OCI-LY7 (cell line): Measurements from ENCODE around the gene NAALADL2. TPM values are rescaled to one million over a fixed set of nuclear protein-coding genes. Genes with fewer than 3 reads are reported as not detected.

Source experiments
- BruUV-seq: library from RNA; stranded (reverse); fragments of 400-500 nt; replicated peaks from 2 replicates; lab custom pipeline; 2021; lab: Mats Ljungman, UMichigan
- CTCF ChIA-PET: fragments of 300-600 bp; sonication (Branson Sonifier 250); formaldehyde crosslinking; loops from one replicate; lab custom pipeline; 2022; ENCODE audit warnings: antibody characterized with exemption; ENCODE audit not compliant: unreplicated experiment; lab: Charles Lee
- POLR2A ChIA-PET: fragments of 300-600 bp; sonication (Branson Sonifier 250); formaldehyde crosslinking; loops from one replicate; lab custom pipeline; 2022; ENCODE audit warnings: antibody characterized with exemption; lab: Charles Lee
- DNase-seq: peaks from one replicate; pipeline ENCODE4 v3.0.0-alpha.2; 2015; ENCODE audit warnings: low spot score
- H2AFZ ChIP-seq: fragments of 200-600 bp; sonication (generic), shearing (Covaris generic); 2 replicates; pipeline ENCODE4 v1.6.1; 2014; ENCODE audit warnings: mild to moderate bottlenecking, antibody characterized with exemption, low read length, moderate library complexity
- H3K27ac ChIP-seq: fragments of 200-600 bp; sonication (generic); 2 replicates; pipeline ENCODE4 v1.5.1; 2014; ENCODE audit warnings: mixed run types, low read depth, mild to moderate bottlenecking, moderate library complexity, low read length, inconsistent platforms; ENCODE audit not compliant: poor library complexity, severe bottlenecking
- H3K36me3 ChIP-seq: fragments of 200-600 bp; sonication (generic); 2 replicates; pipeline ENCODE4 v1.6.1; 2014; ENCODE audit warnings: mild to moderate bottlenecking, antibody characterized with exemption, low read length, moderate library complexity, mixed read lengths; ENCODE audit not compliant: insufficient read depth
- H3K4me1 ChIP-seq: fragments of 200-600 bp; sonication (generic); 2 replicates; pipeline ENCODE4 v1.5.1; 2014; ENCODE audit warnings: mild to moderate bottlenecking, low read length; ENCODE audit not compliant: insufficient read depth, poor library complexity, severe bottlenecking
- H3K4me2 ChIP-seq: fragments of 200-600 bp; sonication (generic); 2 replicates; pipeline ENCODE4 v1.6.1; 2014; ENCODE audit warnings: mild to moderate bottlenecking, low read length
- H3K4me3 ChIP-seq: fragments of 200-600 bp; sonication (generic); 2 replicates; pipeline ENCODE4 v1.5.1; 2014; ENCODE audit warnings: mild to moderate bottlenecking, low read depth, low read length; ENCODE audit not compliant: poor library complexity, severe bottlenecking
- H3K79me2 ChIP-seq: fragments of 200-600 bp; sonication (generic); 2 replicates; pipeline ENCODE4 v1.6.1; 2016; ENCODE audit warnings: low read depth, mild to moderate bottlenecking, low read length, moderate library complexity, mixed read lengths; ENCODE audit not compliant: insufficient read depth
- H3K9me2 ChIP-seq: fragments of 200-600 bp; sonication (generic); 2 replicates; pipeline ENCODE4 v1.6.1; 2016; ENCODE audit warnings: mild to moderate bottlenecking, low read length, mixed read lengths; ENCODE audit not compliant: insufficient read depth
- H3K9me3 ChIP-seq: fragments of 200-600 bp; sonication (generic); 2 replicates; pipeline ENCODE4 v1.6.1; 2014; ENCODE audit warnings: mild to moderate bottlenecking, mixed run types, low read length, mixed read lengths
- H4K20me1 ChIP-seq: fragments of 200-600 bp; sonication (generic); 2 replicates; pipeline ENCODE4 v1.6.1; 2014; ENCODE audit warnings: mild to moderate bottlenecking, antibody characterized with exemption, low read length, moderate library complexity, mixed read lengths; ENCODE audit not compliant: insufficient read depth
- CTCF ChIP-seq: fragments of 200-600 bp; sonication (generic); conservative IDR thresholded peaks from 2 replicates; pipeline ENCODE4 v1.5.1; 2014; ENCODE audit warnings: mild to moderate bottlenecking, antibody characterized with exemption, low read length, moderate library complexity, mixed read lengths
- EZH2phosphoT487 ChIP-seq: fragments of 200-600 bp; sonication (generic); IDR thresholded peaks from 2 replicates; pipeline ENCODE4 v1.6.1; 2018; ENCODE audit warnings: low read depth, borderline replicate concordance, mild to moderate bottlenecking, mixed run types, antibody characterized with exemption, low read length, moderate library complexity, mixed read lengths
- intact Hi-C: fragments of 100-400 bp; cut with micrococcal nuclease; formaldehyde crosslinking; loops from one replicate; pipeline ENCODE4 v1.10.0; 2022; ENCODE audit not compliant: unreplicated experiment
- total RNA-seq, 2 experiments: library from RNA; depleted of rRNA in 1 of 2; stranded (reverse); fragments of >200 nt in 1 of 2; shearing (Covaris generic) in 1 of 2; gene quantifications; 2 replicates each; pipeline ENCODE4 v1.2.3, GENCODE V29; 2014 to 2022

NAALADL2 gene
- total RNA-seq, 2 experiments from 2014 or later: 0.25 to 0.70 TPM

GRCh38 chr3:175179055-175179454, 319.9 kb downstream of the NAALADL2 start:
- TF ChIP-seq EZH2phosphoT487 (no peak), CTCF (no peak)
- intact Hi-C loops: no loop called here
- CTCF ChIA-PET: no interaction called here
- Histone ChIP-seq H3K4me2 (no peak overlapping the region), H2AFZ (no peak overlapping the region), H3K79me2 (no peaks in the 10 kb centered on the region), H3K4me1 (no peaks in the 10 kb centered on the region), H3K36me3 (no peaks in the 10 kb centered on the region), H3K4me3 (no peak overlapping the region), H3K27ac (no peak overlapping the region), H4K20me1 (no peaks in the 10 kb centered on the region), H3K9me2 (no peaks in the 10 kb centered on the region), H3K9me3 (no peaks in the 10 kb centered on the region)
- no peak for DNase-seq
- POLR2A ChIA-PET: interaction anchor here (1.1 kb wide), 1 partner anchor 17 kb away, joined by 3 read pairs; no protein-coding TSS in a partner anchor
- BruUV-seq: no TSS peak

- CTCF ChIA-PET: no interaction called here
- H3K4me3 ChIP-seq: no peak overlapping the region
- no peak for DNase-seq
- H3K4me2 ChIP-seq: no peak overlapping the region
- no peaks in the 10 kb centered on the region for H3K9me3 ChIP-seq
- TF ChIP-seq CTCF (no peak), EZH2phosphoT487 (no peak)
- H3K79me2 ChIP-seq: no peaks in the 10 kb centered on the region
- no peaks in the 10 kb centered on the region for H3K4me1 ChIP-seq
- intact Hi-C loops: no loop called here
- H3K36me3 ChIP-seq: no peaks in the 10 kb centered on the region
- POLR2A ChIA-PET: interaction anchor here (1.1 to 1.4 kb wide), 2 partner anchors 12 to 230 kb away, joined by 3 read pairs; no protein-coding TSS in a partner anchor
- no peaks in the 10 kb centered on the region for H3K9me2 ChIP-seq
- BruUV-seq: no TSS peak
- no peak overlapping the region for H3K27ac ChIP-seq
- H2AFZ ChIP-seq: no peak overlapping the region
- no peaks in the 10 kb centered on the region for H4K20me1 ChIP-seq
These were observed 325.3 kb downstream of the NAALADL2 start for GRCh38 chr3:175184392-175184791.

- no peak for DNase-seq
- no peak overlapping the region for H3K4me2 ChIP-seq
- H3K79me2 ChIP-seq: no peaks in the 10 kb centered on the region
- TF ChIP-seq EZH2phosphoT487 (no peak), CTCF (no peak)
- H3K36me3 ChIP-seq: no peaks in the 10 kb centered on the region
- POLR2A ChIA-PET: interaction anchor here (1.0 to 1.1 kb wide), 2 partner anchors 9 to 36 kb away, joined by 3 read pairs; no protein-coding TSS in a partner anchor
- no peak overlapping the region for H3K27ac ChIP-seq
- H3K4me1 ChIP-seq: no peaks in the 10 kb centered on the region
- H4K20me1 ChIP-seq: no peaks in the 10 kb centered on the region
- no peak overlapping the region for H3K4me3 ChIP-seq
- no peaks in the 10 kb centered on the region for H3K9me3 ChIP-seq
- CTCF ChIA-PET: no interaction called here
- no peak overlapping the region for H2AFZ ChIP-seq
- no TSS peak for BruUV-seq
- no peaks in the 10 kb centered on the region for H3K9me2 ChIP-seq
- intact Hi-C loops: no loop called here
These were observed 326.8 kb downstream of the NAALADL2 start for GRCh38 chr3:175185903-175186302.
